HepG2 (cell line): ENCODE measurements around the gene SYTL1.

Experiments used
- EP300 ChIP-seq, 3 experiments: sonication (generic) in 1 of 3; formaldehyde crosslinking in 1 of 3; IDR thresholded peaks; 2 replicates each; pipeline versions ENCODE4 v1.5.1 to v1.6.1; 2011 to 2020; ENCODE audit warnings: low read depth in 2 of 3, low read length in 2 of 3, borderline replicate concordance in 1 of 3, improper control_type of control experiment in 1 of 3, mild to moderate bottlenecking in 1 of 3, missing genetic modification reagents in 1 of 3, moderate library complexity in 1 of 3
- FOXK2 ChIP-seq: fragments of 450-650 bp; IDR thresholded peaks from 2 replicates; pipeline ENCODE4 v1.6.1; 2016
- MAFK ChIP-seq, 2 experiments: IDR thresholded peaks in 1 of 2; conservative IDR thresholded peaks in 1 of 2; 2 replicates each; pipeline ENCODE4 v1.6.1; 2011; ENCODE audit warnings: improper control_type of control experiment in 2 of 2, low read length in 2 of 2
- MXI1 ChIP-seq: IDR thresholded peaks from 3 replicates; pipeline ENCODE4 v1.6.1; 2012; ENCODE audit warnings: low read depth, low read length, inconsistent platforms, borderline replicate concordance
- SIN3A ChIP-seq: IDR thresholded peaks from 2 replicates; pipeline ENCODE4 v1.6.1; 2011; ENCODE audit warnings: low read depth, mild to moderate bottlenecking, control low read depth, low read length, borderline replicate concordance
- ZNF280B ChIP-seq: sonication (generic); formaldehyde crosslinking; IDR thresholded peaks from 2 replicates; pipeline ENCODE4 v1.5.0; 2020; ENCODE audit warnings: missing genetic modification reagents, mild to moderate bottlenecking, borderline replicate concordance
- ZNF501 ChIP-seq: sonication (generic); formaldehyde crosslinking; IDR thresholded peaks from 2 replicates; pipeline ENCODE4 v1.5.1; 2020; ENCODE audit warnings: mild to moderate bottlenecking, moderate library complexity, missing genetic modification reagents
- ZNF605 ChIP-seq: sonication (generic); formaldehyde crosslinking; IDR thresholded peaks from 2 replicates; pipeline ENCODE4 v1.8.0; 2022; ENCODE audit warnings: mild to moderate bottlenecking, missing genetic modification reagents
- TF ChIP-seq, protein P1 (sequence below): sonication (generic); formaldehyde crosslinking; IDR thresholded peaks from 2 replicates; pipeline ENCODE4 v1.4.0; 2020; ENCODE audit warnings: missing genetic modification reagents
- TF ChIP-seq, protein P2 (sequence below): sonication (generic); formaldehyde crosslinking; IDR thresholded peaks from 2 replicates; pipeline ENCODE4 v1.5.0; 2020; ENCODE audit warnings: mild to moderate bottlenecking, missing genetic modification reagents, moderate library complexity

GRCh38 chr1:27306071-27306470, 35.8 kb upstream of the SYTL1 start:
- TF ChIP-seq EP300 (IDR thresholded peaks at IDR 0.05; ENCODE audit: low read depth in 2 of 2, low read length in 2 of 2) (no peak), EP300 (CRISPR knock-in tag; IDR thresholded peaks at IDR 0.05; ENCODE audit: borderline replicate concordance) (no peak), ZNF280B (CRISPR knock-in tag) (no peak), FOXK2 (no peak), MXI1 (no peak), MAFK (conservative IDR thresholded peaks at IDR 0.05 in 1 of 2, IDR thresholded peaks at IDR 0.05 in 1 of 2; ENCODE audit: low read length in 2 of 2) (no peak), ZNF501 (no peak), SIN3A (no peak), ZNF605 (CRISPR knock-in tag) (no peak)
- TF ChIP-seq, protein P1, sequence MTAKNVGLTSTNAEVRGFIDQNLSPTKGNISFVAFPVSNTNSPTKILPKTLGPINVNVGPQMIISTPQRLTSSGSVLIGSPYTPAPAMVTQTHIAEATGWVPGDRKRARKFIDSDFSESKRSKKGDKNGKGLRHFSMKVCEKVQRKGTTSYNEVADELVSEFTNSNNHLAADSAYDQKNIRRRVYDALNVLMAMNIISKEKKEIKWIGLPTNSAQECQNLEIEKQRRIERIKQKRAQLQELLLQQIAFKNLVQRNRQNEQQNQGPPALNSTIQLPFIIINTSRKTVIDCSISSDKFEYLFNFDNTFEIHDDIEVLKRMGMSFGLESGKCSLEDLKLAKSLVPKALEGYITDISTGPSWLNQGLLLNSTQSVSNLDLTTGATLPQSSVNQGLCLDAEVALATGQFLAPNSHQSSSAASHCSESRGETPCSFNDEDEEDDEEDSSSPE = no peak
- TF ChIP-seq, protein P2, sequence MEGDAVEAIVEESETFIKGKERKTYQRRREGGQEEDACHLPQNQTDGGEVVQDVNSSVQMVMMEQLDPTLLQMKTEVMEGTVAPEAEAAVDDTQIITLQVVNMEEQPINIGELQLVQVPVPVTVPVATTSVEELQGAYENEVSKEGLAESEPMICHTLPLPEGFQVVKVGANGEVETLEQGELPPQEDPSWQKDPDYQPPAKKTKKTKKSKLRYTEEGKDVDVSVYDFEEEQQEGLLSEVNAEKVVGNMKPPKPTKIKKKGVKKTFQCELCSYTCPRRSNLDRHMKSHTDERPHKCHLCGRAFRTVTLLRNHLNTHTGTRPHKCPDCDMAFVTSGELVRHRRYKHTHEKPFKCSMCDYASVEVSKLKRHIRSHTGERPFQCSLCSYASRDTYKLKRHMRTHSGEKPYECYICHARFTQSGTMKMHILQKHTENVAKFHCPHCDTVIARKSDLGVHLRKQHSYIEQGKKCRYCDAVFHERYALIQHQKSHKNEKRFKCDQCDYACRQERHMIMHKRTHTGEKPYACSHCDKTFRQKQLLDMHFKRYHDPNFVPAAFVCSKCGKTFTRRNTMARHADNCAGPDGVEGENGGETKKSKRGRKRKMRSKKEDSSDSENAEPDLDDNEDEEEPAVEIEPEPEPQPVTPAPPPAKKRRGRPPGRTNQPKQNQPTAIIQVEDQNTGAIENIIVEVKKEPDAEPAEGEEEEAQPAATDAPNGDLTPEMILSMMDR (CRISPR knock-in tag) = no peak
